Measurements from ENCODE around the gene ZSCAN12.
"Not testable (repeated sequence)": the region's sequence is repeated elsewhere in the genome, so short reads cannot be mapped to it uniquely, and the experiment has no call there.

ZSCAN12 gene

DNA sequence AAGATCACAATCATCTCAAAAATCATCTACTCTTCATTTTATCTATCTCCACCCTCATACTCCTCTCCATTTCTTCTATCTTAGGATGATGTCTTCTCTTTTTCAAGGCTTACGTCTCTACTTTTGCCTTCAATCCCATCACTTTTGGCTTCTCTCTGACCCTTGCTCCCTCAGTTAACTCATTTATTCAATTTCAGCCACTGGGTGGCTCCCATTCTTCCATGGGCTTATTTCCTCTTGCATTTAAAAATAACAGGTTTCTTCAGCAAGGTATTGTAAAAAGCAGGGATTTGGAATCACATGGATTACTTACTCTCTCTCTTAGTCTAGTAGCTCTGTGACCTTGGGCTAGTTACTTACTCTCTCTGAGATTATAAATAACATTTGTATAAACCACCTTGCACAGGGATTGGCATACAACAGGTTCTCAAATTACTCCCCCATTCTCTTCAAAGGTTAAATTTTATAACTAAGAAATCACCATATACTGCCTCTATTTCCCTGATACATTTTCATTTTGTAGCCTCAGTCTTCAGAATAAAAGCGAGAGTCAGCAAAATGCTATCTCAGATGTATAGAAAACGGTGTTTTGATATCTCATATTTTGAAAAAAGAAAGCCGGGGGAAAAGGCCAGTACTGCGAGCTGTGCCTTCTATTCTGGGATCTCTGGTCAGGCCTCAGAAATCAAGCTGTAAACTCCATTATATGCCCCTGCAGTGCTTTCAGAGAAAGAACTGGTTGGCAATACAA is 5.5 kb downstream of the ZSCAN12 start:
- no peak for DNase-seq

- DNase-seq: no peak
Observed at GRCh38 chr6:28390688-28391087, 8.9 kb downstream of the ZSCAN12 start.

DNA sequence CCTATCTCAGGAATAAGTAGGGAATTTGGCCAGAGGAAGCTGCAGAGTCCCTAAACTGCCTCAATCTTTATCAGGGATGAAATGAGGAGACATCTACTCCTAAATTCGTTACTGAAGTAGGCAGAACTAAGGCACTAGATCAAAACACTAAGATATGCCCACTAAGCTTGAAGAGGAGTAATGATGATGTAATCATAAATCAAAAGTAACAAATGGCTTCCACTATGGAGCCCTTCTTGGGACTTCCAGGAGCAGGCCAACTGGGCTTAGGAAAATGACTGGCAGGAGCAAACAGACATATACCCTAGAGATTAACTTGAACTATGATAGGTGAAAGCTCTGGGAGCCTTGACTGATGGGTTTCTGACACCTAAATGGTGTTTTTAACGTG is 15.4 kb downstream of the ZSCAN12 start:
- no peak for DNase-seq

DNA sequence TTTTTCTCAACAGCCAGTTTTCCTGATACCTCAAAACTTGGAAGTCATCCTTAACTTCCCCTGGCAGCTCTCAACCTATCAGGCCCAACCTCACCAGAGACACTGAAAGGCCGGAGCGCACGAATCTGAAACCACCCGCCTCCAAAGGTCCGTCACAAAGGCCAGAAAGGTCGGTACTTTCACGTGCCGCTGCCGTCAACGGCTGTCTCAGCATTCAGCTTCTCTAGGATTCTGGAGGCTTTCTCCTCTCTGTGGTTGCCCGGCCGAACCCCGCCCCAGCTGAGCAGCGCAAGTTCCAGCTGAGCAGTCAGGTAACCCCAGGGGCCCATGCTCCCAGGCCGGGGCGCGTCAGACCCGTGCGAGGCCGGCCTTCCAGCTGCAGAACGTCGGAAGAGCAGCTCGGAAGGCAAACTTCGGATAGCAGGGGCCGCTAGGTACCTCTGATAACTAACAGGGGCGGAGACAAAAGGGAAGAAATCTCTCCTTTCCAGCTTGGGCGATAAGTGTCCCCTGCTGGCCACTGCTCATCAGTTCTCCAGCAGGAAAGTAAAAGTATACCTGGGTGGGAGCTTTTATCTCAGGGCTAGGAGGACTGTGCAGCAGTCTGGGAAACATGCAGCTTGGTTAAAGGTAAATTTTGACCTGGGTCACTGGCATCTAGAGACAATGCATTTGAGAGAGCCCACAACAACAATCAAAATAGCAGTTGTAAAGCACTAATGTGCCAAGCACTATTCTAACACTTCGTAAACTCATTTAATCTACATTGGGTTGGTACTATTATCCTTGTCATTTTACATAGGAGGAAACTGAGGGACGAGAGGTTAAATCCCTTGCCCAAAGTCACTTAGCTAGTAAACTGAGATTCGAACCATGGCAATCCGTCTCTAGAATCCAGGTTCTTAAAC is 16.1 kb downstream of the ZSCAN12 start:
- no peak for DNase-seq

- no peak for DNase-seq
Observed at GRCh38 chr6:28380381-28380780, 19.2 kb downstream of the ZSCAN12 start.

DNA sequence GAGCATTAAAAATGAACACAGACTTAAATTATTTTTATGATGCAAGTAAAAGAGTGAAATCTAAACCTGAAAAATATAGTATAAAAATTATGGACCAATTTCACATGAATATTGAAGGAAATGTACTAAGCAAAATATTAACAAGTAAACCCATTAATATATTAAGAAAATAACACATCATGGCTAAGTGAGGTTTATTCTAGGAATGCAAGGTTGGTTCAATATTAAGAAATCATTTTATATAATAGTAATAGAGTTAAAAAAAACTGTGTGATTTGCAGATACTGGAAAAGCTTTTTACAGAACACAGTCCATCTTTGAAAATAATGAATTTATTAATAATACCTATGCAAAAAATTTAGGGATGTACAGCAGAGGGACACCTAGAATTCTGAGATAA is 20.9 kb downstream of the ZSCAN12 start:
- no peak for DNase-seq

DNA sequence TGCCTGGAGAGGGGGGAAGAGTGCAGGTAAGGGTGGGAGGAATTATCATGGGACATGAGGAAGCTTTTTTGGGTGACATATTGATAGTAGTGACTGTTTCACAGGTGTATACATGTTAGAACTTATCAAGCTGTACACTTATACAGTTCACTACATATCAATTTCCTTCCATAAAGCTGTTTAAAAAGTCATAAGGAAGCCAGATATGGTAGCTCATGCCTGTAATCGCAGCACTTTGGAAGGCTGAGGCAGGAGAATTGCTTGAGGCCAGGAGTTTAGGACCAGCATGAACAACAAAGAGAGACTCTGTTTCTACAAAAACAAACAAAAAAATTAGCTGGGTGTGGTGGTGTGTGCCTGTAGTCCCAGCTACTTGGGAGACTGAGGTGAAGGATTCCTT is 21.7 kb downstream of the ZSCAN12 start:
- no peak for DNase-seq

- no peak for DNase-seq
Observed at GRCh38 chr6:28373925-28374324, 25.6 kb downstream of the ZSCAN12 start.

GRCh38 chr6:28371706-28372451 is 27.7 kb downstream of the ZSCAN12 start:
- DNase-seq: no peak

- DNase-seq: no peak
Observed at GRCh38 chr6:28371280-28371679, 28.3 kb downstream of the ZSCAN12 start.

DNA sequence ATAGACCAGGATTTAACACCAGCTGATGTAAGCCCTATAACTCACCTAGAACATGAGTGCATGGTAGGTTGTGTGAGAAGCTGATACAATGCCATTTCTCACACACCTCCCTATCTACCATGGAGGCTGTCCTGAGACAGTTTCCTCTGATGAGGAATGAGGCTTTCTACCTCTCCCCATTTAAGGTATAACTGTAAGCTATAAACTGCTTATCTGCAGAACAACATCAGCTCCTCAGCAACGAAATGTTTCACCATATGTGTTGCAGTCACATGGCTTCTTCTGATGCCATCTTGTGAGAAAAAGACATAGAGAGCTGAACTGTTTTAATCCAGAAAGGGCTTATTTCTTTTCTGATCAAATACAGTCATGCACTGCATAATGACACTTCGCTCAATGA is 29.1 kb downstream of the ZSCAN12 start:
- DNase-seq: no peak

DNA sequence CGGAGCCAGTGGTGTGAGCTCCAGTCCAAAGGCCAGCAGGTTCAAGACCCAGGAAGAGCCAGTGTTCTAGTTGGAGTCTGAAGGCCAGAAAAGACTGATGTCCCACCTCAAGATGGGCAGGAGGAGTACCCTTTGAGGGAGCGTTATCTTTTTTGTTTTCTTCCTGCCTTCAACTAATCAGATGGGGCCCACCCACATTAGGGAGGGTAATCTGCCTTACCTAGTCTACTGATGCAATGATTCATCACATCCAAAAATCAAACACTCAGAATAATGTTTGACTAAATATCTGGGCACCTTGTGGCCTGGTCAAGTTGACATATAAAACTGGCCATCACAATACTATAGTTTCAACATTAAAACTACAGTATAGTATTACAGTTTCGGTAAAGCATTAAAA is 30.1 kb downstream of the ZSCAN12 start:
- DNase-seq: no peak

GRCh38 chr6:28368522-28368921 is 31.0 kb downstream of the ZSCAN12 start:
- DNase-seq: no peak

- DNase-seq: not testable (repeated sequence)
Observed at GRCh38 chr6:28365590-28365989, 34.0 kb downstream of the ZSCAN12 start.

DNA sequence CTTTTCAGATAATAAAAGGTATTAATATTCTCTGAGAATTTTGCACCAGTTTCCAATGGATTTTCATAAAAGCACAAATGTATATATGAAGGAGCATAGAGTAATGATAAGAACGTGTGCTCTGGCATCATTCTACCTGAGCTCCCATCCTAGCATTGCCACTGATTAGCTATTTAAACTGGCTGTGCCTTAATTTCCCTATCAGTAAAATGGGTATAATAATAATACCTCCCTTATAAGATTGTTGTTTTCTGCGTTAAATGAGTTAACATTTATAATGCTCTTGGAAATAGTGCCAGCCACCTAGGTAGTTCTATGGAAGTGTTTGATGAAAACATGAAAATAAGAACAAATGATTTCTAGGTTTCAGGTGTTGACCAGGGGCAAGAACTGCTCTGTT is 38.6 kb downstream of the ZSCAN12 start:
- DNase-seq: no peak

- not testable (repeated sequence) for DNase-seq
Observed at GRCh38 chr6:28359562-28359961, 40.0 kb downstream of the ZSCAN12 start.

- DNase-seq: no peak
Observed at GRCh38 chr6:28357036-28357435, 42.5 kb downstream of the ZSCAN12 start.

- no peak for DNase-seq
Observed at GRCh38 chr6:28356666-28357020, 42.9 kb downstream of the ZSCAN12 start.

DNA sequence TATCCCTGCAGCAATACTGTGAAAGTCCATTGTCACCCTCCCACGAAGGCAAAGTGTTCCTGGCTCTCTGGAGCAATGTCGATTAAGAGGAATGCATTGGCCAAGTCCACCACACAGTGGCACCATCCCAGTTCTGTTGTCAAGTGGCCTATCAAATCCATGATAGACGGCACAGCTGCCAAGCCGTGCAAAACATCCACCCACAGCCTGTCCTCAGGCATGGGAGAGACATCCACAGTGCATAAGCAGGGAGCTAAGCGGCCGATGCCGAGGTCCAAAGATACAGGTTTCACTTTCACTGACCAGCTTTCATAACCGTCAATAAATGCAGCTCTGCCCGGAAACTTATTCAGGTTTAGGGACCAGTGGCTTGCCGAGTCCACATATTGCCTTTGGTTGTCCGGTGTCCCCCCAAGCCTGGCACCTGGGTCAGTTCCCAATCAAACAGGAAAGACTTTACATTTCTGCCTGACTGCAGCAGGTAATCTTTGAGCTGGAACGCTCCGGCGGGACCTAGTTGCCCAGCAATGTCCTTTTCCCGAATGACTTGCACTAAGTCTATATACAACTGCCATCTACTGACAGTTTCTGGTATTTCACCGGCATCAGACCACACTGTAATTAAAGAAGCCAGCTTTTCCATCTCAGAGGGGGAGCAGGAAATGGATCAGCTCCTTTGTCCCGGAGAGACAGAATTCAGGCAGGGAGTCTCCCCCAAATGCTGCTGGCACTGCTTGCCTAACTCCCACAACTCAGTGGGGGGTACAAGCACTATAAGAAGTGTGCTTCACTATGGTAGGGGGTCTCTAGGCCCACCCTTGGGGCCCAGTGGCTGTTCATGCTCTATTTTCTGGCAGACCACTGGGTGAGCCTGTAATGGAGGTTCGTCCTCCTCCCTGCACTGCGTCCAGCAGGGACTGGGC is 43.5 kb downstream of the ZSCAN12 start:
- DNase-seq: peak; percentile 53

DNA sequence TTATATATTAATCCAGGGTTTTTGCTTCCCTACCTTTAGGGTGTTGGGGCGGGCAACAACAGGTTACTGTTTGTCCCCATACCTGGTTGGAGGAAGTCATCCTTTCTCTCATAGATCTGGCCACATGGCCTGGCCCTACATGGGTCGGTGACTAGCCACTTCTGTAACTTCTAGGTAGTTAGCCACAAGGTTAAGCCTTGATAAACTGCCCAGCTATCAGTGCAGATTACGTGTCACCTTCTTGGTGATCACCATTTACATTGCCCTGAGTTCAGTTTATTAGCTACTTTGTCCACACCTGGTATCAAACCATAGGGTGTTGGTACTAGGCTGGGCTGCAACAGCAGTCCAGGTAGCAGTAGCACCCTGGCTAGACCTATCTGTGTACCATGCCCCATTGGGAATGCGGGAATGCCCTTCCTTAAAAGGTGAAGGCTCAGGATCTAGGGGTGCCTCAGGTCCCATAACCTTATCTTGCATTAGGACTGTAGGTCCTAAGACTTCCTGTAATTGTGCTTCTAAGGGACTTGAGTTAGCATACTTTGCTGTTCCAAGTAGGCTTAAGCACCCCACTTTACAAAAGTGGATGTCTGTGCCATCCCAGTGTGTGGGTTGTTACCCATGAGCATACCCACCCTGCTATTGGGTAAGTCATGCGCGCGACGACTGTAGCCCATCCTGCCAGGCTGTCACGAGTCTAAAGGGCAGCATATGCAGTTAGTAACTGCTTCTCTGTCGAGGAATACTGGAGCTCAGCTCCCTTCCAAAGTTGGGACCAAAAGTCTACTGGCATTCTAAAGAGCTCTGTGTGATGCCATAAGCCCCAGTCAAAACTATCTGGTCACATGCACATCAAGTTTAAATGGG is 44.6 kb downstream of the ZSCAN12 start:
- DNase-seq: no peak

DNA sequence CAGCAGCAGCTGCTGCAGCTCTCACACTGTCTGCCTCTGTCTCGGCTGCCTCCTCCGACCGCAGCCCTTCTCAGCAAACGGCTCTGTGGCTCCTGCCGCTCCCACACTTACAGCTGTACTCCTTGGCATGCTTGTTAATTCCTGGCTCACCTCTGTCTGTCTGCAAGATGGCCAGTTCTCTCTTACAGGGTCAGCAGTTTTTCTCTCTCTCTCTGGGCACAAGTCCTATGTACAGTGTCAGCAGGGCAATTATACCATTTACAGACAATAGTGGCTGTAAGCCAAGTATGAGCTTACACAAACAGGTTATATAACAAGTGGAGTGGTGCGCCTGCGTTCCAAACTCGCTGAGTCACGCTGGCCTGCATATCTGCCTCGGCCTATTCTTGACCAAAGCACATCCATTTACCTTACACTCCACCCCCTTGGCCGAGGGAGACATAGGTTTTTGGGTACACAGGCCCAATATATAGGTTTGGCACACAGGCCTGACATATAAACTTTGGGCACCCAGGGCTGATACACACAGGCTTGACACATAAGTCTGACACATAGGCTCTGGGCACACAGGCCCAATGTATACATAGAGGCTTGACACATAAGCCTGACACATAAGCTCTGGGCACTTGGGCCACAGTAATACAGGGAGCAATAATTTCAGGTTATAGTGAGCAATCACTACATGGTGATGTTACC is 45.4 kb downstream of the ZSCAN12 start:
- no peak for DNase-seq
